Astrocyte (in vitro differentiated cells and primary cell): ENCODE results near the gene TNRC6A. TPM values are rescaled to one million over a fixed set of nuclear protein-coding genes. Genes with fewer than 3 reads are reported as not detected.
"Not testable (repeated sequence)": the region's sequence is repeated elsewhere in the genome, so short reads cannot be mapped to it uniquely, and the experiment has no call there.

Source experiments
- DNase-seq: peaks from one replicate; pipeline ENCODE4 v3.0.0-alpha.2; 2010; ENCODE audit warnings: low read depth
- FAIRE-seq: peaks from 2 replicates; lab custom pipeline; 2011; peaks lifted over from hg19 to GRCh38; lab: Jason Lieb, UNC
- H2AFZ ChIP-seq: 2 replicates; pipeline ENCODE4 v1.6.0; 2012; ENCODE audit warnings: low read depth, low read length, inconsistent platforms
- H3K27ac ChIP-seq: 2 replicates; pipeline ENCODE4 v1.5.1; 2011; ENCODE audit warnings: low read depth, low read length, inconsistent platforms
- H3K27me3 ChIP-seq: 2 replicates; pipeline ENCODE4 v1.6.0; 2011; ENCODE audit warnings: low read length, inconsistent platforms; ENCODE audit not compliant: insufficient read depth
- H3K36me3 ChIP-seq: 2 replicates; pipeline ENCODE4 v1.5.1; 2011; ENCODE audit warnings: low read length, inconsistent platforms; ENCODE audit not compliant: insufficient read depth
- H3K4me1 ChIP-seq: 2 replicates; pipeline ENCODE4 v1.5.1; 2011; ENCODE audit warnings: low read length, inconsistent platforms; ENCODE audit not compliant: insufficient read depth
- H3K4me2 ChIP-seq: 2 replicates; pipeline ENCODE4 v1.6.0; 2012; ENCODE audit warnings: low read length, inconsistent platforms
- H3K4me3 ChIP-seq: 2 replicates; pipeline ENCODE4 v1.5.1; 2011; ENCODE audit warnings: low read depth, mild to moderate bottlenecking, low read length, inconsistent platforms; ENCODE audit not compliant: insufficient read depth
- H3K79me2 ChIP-seq: 2 replicates; pipeline ENCODE4 v1.6.0; 2012; ENCODE audit warnings: mild to moderate bottlenecking, low read length, inconsistent platforms; ENCODE audit not compliant: insufficient read depth
- H3K9ac ChIP-seq: 2 replicates; pipeline ENCODE4 v1.6.0; 2012; ENCODE audit warnings: mild to moderate bottlenecking, low read length, inconsistent platforms
- H3K9me3 ChIP-seq: 2 replicates; pipeline ENCODE4 v1.5.1; 2012; ENCODE audit warnings: low read depth, mild to moderate bottlenecking, low read length, inconsistent platforms; ENCODE audit not compliant: insufficient read depth
- H4K20me1 ChIP-seq: 2 replicates; pipeline ENCODE4 v1.6.0; 2012; ENCODE audit warnings: low read length, inconsistent platforms; ENCODE audit not compliant: insufficient read depth
- H3K27ac Mint-ChIP-seq: one replicate; pipeline ENCODE4 v1.8.0; 2021; ENCODE audit warnings: mild to moderate bottlenecking, mixed read lengths; ENCODE audit not compliant: unreplicated experiment
- H3K27me3 Mint-ChIP-seq: one replicate; pipeline ENCODE4 v1.8.0; 2021; ENCODE audit warnings: low read depth, mixed read lengths; ENCODE audit not compliant: unreplicated experiment
- H3K36me3 Mint-ChIP-seq: one replicate; pipeline ENCODE4 v1.8.0; 2021; ENCODE audit warnings: low read depth, mixed read lengths; ENCODE audit not compliant: unreplicated experiment
- H3K4me1 Mint-ChIP-seq: one replicate; pipeline ENCODE4 v1.8.0; 2021; ENCODE audit warnings: low read depth, mixed read lengths; ENCODE audit not compliant: unreplicated experiment
- H3K4me3 Mint-ChIP-seq: one replicate; pipeline ENCODE4 v1.8.0; 2021; ENCODE audit warnings: mild to moderate bottlenecking, moderate library complexity, mixed read lengths; ENCODE audit not compliant: unreplicated experiment
- H3K9me3 Mint-ChIP-seq: one replicate; pipeline ENCODE4 v1.8.0; 2021; ENCODE audit warnings: mild to moderate bottlenecking, mixed read lengths; ENCODE audit not compliant: unreplicated experiment
- EZH2 ChIP-seq: IDR thresholded peaks from 2 replicates; pipeline ENCODE4 v1.6.1; 2012; ENCODE audit warnings: mild to moderate bottlenecking, low read length, inconsistent platforms; ENCODE audit not compliant: insufficient read depth
- total RNA-seq: library from RNA; stranded (reverse); gene quantifications from 2 replicates; pipeline ENCODE4 v1.2.1, GENCODE V29; 2021
- TF ChIP-seq, protein P1 (sequence below): IDR thresholded peaks from 2 replicates; pipeline ENCODE4 v1.5.1; 2011; ENCODE audit warnings: low read depth, mild to moderate bottlenecking, inconsistent platforms, low read length, moderate library complexity; ENCODE audit not compliant: insufficient read depth

Gene TNRC6A
- total RNA-seq, 1 donor from 2014 or later: 51.1 TPM

DNA sequence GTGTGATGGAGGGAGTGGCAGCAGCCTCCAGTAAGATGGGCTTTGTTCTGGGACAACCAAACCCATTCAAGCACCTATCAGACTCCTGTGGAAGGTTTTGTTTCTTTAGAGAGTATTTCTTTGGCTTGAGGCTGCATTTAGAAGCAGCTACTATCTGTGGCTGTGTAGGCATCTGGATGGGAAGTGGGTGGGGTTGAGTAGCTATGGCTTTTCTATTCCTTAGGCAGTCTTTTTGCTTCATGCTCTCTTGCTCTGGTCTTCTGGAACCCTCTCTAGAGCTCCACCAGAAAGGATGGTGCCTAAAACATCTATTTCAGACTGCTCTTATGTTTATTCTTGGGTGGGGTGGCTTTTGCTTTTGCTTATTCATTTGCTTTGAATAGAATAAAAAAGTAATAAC, 19.9 kb downstream of the TNRC6A start:
- Histone ChIP-seq H3K9me3 (no peaks in the 10 kb centered on the region), H3K27me3 (no peaks in the 10 kb centered on the region), H4K20me1 (peaks cover 85% of the 10 kb centered on the region), H3K27ac (no peak overlapping the region), H3K4me3 (no peak overlapping the region), H3K79me2 (peaks cover 98% of the 10 kb centered on the region), H3K9ac (no peak overlapping the region), H3K36me3 (no peaks in the 10 kb centered on the region), H2AFZ (no peak overlapping the region), H3K4me2 (no peak overlapping the region), H3K4me1 (peaks cover 14% of the 10 kb centered on the region)
- DNase-seq (no peak), FAIRE-seq (no peak)
- H3K4me1 Mint-ChIP-seq: peaks cover 49% of the 10 kb centered on the region
- no peaks in the 10 kb centered on the region for H3K36me3 Mint-ChIP-seq
- H3K27me3 Mint-ChIP-seq: no peaks in the 10 kb centered on the region
- H3K4me3 Mint-ChIP-seq: peak overlapping the region; percentile 4
- H3K9me3 Mint-ChIP-seq: no peaks in the 10 kb centered on the region
- peak overlapping the region; percentile 51 for H3K27ac Mint-ChIP-seq
- TF ChIP-seq, protein P1, sequence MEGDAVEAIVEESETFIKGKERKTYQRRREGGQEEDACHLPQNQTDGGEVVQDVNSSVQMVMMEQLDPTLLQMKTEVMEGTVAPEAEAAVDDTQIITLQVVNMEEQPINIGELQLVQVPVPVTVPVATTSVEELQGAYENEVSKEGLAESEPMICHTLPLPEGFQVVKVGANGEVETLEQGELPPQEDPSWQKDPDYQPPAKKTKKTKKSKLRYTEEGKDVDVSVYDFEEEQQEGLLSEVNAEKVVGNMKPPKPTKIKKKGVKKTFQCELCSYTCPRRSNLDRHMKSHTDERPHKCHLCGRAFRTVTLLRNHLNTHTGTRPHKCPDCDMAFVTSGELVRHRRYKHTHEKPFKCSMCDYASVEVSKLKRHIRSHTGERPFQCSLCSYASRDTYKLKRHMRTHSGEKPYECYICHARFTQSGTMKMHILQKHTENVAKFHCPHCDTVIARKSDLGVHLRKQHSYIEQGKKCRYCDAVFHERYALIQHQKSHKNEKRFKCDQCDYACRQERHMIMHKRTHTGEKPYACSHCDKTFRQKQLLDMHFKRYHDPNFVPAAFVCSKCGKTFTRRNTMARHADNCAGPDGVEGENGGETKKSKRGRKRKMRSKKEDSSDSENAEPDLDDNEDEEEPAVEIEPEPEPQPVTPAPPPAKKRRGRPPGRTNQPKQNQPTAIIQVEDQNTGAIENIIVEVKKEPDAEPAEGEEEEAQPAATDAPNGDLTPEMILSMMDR: no peak
- no peak for TF ChIP-seq EZH2

DNA sequence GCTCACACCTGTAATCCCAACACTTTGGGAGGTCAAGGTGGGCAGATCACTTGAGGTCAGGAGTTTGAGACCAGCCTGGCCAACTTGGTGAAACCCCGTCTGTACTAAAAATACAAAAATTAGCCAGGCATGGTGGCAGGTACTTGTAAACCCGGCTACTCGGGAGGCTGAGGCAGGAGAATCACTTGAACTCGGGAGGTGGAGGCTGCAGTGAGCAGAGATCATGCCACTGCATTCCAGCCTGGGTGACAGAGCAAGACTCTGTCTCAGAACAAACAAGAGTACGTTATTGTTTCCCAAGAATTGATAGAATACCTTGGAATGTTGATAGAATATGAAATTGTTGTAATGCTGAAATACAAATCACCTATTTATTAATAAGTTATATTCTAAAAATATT, 20.4 kb downstream of the TNRC6A start:
- H3K36me3 ChIP-seq, H3K36me3 Mint-ChIP-seq, H3K4me3 Mint-ChIP-seq, FAIRE-seq, H3K4me2 ChIP-seq, H3K9me3 ChIP-seq, H3K4me3 ChIP-seq, H3K27me3 ChIP-seq, DNase-seq, H3K9ac ChIP-seq, H2AFZ ChIP-seq, H3K9me3 Mint-ChIP-seq, H3K27ac ChIP-seq, H3K27me3 Mint-ChIP-seq: not testable (repeated sequence)
- Histone ChIP-seq H4K20me1 (peaks cover 87% of the 10 kb centered on the region), H3K4me1 (peaks cover 14% of the 10 kb centered on the region), H3K79me2 (peaks cover 98% of the 10 kb centered on the region)
- Mint-ChIP-seq H3K27ac (peak overlapping the region; percentile 23), H3K4me1 (peaks cover 52% of the 10 kb centered on the region)

DNA sequence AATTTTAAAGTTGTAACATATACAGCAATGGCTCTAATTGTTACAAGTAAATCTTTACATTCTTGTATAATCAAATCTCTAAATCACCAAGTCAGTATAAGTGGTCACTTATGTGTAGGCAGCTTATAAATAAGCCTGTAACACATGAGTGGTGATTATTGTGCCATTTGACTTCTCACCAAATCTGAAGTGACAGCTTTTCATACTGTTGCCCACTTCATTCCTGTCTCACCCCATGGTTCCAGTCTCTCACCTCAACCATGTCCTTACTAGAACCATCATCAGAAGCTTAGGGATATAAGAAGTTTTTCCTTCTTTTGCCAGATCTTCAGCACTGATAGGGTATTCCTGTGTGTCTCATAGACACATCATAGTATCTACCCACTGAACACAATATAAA, 23.5 kb downstream of the TNRC6A start:
- Histone ChIP-seq H3K27me3 (no peaks in the 10 kb centered on the region), H3K9ac (no peak overlapping the region), H3K36me3 (no peaks in the 10 kb centered on the region), H4K20me1 (peaks cover 83% of the 10 kb centered on the region), H3K79me2 (peaks cover 97% of the 10 kb centered on the region), H3K4me1 (peaks cover 5% of the 10 kb centered on the region), H3K4me2 (no peak overlapping the region), H3K9me3 (no peaks in the 10 kb centered on the region), H2AFZ (no peak overlapping the region), H3K27ac (no peak overlapping the region), H3K4me3 (no peak overlapping the region)
- H3K4me1 Mint-ChIP-seq: peaks cover 37% of the 10 kb centered on the region
- no peak overlapping the region for H3K27ac Mint-ChIP-seq
- no peak overlapping the region for H3K4me3 Mint-ChIP-seq
- no peak for FAIRE-seq
- DNase-seq: no peak
- H3K27me3 Mint-ChIP-seq: no peaks in the 10 kb centered on the region
- no peaks in the 10 kb centered on the region for H3K9me3 Mint-ChIP-seq
- H3K36me3 Mint-ChIP-seq: no peaks in the 10 kb centered on the region
- TF ChIP-seq EZH2: no peak
- TF ChIP-seq, protein P1: no peak
